T-helper 22 cell (primary cell): Measurements from ENCODE around the gene ING1.
"Not testable (repeated sequence)": the region's sequence is repeated elsewhere in the genome, so short reads cannot be mapped to it uniquely, and the experiment has no call there.

Experiments
- DNase-seq: peaks from one replicate; pipeline ENCODE4 v3.0.0-alpha.2; 2020; ENCODE audit warnings: low read depth

Gene ING1, protein sequence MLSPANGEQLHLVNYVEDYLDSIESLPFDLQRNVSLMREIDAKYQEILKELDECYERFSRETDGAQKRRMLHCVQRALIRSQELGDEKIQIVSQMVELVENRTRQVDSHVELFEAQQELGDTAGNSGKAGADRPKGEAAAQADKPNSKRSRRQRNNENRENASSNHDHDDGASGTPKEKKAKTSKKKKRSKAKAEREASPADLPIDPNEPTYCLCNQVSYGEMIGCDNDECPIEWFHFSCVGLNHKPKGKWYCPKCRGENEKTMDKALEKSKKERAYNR

DNA sequence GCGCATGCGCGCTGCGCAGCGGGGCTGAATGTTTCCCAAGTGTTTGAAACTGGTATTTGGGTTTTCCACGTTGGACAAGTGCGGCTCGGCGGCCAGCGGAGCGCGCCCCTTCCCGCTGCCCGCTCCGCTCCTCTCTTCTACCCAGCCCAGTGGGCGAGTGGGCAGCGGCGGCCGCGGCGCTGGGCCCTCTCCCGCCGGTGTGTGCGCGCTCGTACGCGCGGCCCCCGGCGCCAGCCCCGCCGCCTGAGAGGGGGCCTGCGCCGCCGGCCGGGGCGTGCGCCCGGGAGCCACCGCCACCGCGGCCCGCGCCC, at the start of gene ING1:
ING1 (plus strand) TSS at position 59 of the 311 bp plus-strand sequence. CDS start 450 bp downstream, outside the sequence.
- no peak for DNase-seq

DNA sequence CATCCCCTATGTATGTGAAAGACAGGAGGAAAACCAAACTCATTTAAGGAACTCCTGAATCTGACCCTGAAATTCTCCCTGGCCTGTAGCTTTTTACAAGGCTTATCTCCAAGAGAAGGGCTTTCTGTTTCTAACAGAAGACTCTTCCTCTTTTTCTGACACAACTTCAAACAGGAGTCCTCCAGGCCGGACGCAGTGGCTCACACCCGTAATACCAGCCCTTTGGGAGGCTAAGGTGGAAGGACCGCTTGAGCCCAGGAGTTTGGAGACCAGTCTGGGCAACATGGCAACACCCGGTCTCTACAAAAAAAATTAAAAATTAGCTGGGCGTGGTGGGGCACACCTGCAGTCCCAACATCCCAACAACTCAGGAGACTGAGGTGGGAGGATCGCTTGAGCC, 49.5 kb upstream of the ING1 start:
- DNase-seq = no peak

DNA sequence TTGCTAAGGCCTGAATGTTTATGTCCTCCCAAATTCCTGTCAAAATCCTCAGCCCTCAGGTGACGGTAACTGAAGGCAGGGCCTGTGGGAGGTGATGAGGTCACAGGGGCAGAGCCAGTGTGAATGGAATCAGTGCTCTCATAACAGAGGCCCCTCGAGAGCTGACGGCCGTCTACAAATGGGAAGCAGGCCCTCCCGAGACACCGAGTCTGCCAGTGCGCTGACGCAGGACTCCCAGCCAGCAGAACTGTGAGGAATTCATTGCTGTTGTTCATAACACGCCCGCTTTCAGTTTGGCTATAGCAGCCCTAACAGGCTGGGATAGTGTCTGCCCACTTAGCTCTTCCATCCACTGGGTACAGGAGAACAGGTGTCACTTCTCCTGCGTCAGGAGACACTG, 48.8 kb upstream of the ING1 start:
- no peak for DNase-seq

DNA sequence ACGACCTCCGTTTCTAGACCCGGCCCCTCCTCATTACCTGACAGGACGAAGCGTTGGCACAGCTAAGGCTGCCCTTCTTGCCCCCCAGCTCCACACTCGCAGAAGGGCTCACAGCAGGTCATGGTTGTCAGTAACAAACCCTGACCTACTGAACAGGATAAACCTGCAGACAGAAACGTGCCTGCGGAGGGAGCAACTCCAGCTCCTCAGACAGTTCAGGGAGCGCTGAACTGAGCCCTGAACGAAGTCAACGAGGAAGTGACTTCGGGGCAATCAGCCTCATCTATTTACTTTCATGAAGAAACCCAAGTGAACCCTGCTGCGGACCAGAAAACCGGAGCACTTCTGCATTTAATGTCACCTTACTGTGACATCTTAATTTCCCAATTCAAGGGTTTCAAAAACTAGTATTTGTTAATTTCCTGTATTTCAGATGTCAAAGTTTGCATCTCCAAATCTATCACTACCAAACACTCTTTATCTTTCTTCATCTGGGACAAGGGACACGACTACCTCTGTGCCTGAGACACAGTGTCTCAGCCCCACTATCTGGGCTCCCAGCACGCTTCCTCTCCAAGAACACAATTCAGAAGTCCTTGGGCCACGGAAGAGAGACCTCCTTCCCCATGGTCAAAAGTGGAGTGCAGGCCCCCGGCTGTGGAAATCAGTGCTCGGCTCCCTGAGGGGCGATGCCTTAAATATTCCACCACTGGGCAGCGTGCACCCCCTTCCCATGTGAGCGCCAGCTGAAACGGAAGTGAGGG, 47.8 kb upstream of the ING1 start:
- no peak for DNase-seq

DNA sequence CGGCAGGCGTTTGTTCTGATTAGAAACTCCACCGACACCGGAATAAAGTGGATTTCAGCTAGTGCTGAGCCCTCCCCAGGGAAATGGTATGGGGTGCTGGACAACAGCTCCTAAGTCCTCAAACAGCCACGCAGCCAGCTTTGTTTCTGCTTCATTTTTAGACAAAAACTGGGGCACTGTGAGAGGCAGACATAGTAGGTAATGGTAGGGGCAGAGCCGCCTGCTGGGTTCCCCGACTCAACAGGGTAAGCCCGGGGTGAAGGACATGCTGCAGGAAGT, 47.3 kb upstream of the ING1 start:
- DNase-seq = no peak

DNA sequence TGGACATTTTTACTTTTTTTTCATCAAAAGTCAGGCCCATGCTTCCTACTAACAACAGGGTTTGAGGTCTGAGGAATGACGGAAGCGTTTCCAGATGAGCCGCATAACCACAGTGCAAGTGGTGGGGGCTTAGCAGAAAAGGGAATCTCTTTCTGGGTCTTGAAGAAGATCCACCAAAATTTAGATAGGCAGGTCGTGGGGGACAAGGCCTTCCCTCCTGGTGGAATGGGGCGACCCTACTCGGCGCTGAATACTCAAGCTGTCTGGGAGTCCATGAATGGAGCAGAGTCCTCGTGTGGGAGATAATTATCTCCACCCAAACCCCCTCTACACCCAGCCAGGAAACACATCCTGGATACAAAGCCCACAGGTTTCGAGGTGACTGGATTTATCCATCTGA, 44.5 kb upstream of the ING1 start:
- DNase-seq = no peak

DNA sequence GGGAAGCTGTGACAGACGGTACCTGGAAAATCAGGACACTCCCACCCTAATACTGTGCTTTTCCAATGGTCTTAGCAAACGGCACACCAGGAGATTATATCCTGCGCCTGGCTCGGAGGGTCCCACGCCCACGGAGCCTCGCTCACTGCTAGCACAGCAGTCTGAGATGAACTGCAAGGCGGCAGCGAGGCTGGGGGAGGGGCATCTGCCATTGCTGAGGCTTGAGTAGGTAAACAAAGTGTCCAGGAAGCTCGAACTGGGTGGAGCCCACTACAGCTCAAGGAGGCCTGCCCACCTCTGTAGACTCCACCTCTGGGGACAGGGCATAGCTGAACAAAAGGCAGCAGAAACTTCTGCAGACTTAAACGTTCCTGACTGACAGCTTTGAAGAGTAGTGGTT, 43.7 kb upstream of the ING1 start:
- DNase-seq = not testable (repeated sequence)

DNA sequence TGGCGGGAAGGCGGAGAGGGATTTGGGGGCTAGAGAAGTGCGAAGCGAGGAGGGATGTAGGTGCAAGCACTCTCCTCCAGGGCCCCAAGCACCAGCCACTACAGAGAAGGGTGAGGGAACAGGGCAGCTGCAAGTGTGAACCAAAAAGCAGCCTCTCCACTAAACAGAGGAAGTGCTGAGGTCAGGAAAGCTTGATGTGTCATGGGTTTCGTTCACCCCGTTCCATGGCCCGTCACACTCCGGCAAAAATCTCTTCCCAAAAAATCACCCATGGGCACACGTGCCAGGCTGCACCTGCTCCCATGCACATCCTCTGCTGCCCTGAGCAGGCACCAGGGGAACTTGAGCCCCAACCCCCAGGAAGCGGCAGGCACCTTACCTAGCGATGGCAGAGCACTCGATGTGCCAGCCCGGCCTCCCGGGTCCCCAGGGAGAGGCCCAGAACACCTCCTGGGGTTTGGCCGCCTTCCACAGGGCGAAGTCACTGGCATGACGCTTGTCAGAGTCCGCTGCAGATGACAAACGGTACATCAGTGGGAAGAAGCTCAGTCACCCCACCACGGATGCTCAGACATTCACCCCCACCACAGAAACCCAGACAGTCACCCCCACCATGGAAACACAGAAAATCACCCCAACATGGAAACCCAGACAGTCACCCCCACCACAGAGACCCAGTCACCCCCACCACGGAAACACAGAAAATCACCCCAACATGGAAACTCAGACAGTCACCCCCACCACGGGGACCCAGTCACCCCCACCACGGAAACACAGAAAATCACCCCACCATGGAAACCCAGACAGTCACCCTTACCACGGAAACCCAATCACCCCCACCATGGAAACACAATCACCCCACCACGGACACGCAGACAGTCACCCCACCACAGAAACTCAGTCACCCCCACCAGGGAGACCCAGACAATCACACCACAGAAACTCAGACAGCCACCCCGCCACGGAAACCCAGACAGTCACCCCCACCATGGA, 36.6 kb upstream of the ING1 start:
- no peak for DNase-seq

DNA sequence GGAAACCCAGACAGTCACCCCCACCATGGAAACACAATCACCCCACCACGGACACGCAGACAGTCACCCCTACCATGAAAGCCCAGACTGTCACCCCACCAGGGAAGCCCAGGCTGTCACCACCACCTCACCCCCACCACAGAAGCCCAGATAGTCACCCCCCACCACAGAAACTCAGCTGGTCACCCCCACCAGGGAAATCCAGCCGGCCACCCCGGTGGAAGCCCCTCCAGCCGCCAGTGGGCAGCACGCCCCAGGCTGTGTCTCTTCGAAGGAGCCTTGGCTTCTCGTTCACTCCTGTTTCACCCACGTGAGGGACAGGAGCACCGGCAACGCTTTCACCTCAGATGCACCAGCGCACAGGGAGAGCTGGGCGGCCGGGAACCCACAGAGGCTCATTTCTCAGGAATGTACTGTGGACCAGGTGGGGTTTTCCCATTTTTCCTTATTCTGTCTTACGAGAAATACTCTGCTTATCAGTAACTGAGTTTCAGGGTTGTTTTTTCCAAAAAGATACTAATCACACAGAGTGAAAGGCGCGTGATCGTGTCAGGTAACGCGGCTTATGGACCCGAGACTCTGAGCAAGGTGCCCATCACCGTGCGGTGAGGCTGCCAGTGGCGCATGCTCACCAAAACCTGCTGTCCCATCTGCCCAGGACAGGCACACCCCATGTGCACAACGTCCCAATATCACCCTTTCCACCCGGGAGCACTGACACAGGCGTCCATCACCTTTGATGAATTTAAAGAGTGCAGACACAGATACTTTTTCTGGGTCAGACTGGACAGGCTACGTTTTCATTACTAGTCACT, 35.6 kb upstream of the ING1 start:
- DNase-seq = no peak

DNA sequence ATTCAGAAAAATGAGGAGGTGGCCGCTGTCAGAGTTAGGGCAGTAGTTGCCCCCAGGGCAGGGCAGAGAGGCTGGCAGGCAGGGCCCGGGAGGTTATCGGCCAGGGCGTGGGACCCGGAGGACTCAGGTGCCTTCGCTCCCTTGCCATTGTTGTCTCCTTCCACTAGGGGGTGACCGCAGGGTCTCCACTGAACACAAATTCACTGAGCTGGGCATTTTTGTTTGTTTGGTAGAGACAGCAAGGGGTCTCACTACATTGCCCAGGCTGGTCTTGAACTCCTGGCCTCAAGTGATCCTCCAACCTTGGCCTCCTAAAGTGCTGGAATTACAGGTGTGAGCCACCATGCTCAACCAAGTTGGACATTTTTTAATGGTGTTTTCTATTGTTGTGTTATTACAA, 32.6 kb upstream of the ING1 start:
- no peak for DNase-seq

DNA sequence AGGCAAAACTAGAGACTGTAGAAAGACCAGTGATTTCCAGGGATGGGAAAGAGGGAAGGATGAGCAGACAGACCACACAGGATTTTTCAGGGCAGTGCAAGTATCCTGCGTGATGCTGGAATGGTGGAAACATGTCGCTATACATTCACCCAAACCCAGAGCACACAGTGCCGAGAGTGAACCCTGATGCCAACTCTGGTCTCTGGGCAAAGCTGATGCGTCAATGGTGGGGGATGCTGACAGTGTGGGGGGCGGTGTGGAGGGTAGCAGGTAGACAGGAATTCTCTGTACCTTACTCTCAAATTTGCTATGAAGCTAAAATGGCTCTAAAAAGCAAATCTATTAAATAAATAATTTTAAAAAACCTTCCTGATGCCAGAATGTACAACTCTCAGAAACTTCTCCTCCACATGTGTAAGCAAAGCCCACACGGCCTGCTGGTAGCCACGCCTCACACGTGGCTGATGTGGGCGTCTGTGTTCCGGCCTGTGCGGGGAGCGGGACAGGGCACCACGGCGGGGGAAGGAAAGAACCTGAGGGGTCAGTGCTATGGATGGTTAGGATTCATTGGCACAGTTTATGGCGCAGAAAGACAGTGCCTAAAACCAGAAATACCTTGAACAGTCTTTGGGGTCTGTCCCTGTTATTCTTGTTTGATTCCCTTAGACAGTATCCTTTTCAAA, 31.5 kb upstream of the ING1 start:
- DNase-seq = no peak

DNA sequence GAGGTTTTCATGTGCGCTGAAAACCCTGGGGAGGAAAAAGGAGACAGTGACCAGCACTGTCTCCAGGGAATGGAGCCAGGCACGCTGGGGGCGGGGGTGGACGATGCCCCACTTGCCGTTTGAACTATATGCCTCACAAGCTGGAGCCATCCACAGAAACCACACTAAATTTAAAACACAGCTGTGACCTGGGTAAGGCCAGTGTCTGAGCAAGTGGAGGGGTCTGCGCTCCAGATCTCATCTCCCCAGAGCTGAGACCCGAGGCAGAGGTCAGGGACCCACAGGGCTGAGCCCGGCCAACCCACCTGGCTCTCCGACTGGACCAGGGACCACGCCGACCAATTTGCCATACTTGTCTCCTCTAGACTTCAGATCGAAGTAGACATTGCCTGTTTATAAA, 30.8 kb upstream of the ING1 start:
- no peak for DNase-seq

DNA sequence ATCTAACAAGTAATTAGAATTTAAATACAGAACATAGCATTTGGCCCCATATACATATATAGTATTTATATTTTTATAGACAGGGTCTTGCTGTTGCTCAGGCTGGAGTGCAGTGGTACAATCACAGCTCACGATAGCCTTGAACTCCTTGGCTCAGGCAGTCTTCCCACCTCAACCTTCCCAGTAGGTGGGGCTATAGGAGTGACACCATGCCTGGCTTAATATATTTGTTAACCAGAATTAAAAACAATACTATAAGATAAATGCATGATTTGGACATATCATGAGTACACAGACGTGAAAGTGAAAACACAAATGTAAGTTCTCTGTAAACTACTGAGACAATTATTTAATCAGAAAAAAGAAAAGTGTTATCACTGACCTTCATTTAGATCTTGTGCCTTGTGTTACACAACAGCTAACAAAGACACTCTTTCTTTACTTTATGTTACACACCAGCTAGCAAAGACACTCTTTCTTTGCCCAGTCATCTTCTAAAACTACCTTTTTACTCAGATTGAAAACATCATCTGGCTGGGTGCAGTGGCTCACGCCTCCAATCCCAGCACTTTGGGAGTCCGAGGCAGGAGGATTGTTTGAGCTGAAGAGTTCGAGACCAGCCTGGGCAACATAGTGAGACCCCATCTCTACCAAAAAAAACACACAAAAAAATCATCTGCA, 30.2 kb upstream of the ING1 start:
- no peak for DNase-seq

DNA sequence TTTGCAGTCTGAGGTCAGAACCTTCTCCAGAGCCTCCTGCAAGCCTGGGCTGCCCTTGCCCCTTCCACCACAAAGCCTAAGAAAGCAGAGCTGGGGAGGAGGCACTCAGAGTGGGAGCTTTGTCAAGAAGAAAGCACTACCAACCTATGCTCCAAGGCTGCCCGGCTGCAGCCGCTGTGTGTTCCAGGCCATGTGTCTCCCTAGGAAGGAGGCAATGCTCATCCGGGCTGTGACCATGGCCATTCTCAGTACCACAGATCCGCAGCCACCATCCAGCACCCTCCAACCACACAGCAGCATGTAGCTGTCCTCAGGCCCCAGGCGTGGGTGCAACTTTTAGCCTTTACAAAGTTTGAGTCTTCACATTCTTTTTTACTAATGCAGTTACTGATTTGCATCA, 29.6 kb upstream of the ING1 start:
- DNase-seq = no peak

DNA sequence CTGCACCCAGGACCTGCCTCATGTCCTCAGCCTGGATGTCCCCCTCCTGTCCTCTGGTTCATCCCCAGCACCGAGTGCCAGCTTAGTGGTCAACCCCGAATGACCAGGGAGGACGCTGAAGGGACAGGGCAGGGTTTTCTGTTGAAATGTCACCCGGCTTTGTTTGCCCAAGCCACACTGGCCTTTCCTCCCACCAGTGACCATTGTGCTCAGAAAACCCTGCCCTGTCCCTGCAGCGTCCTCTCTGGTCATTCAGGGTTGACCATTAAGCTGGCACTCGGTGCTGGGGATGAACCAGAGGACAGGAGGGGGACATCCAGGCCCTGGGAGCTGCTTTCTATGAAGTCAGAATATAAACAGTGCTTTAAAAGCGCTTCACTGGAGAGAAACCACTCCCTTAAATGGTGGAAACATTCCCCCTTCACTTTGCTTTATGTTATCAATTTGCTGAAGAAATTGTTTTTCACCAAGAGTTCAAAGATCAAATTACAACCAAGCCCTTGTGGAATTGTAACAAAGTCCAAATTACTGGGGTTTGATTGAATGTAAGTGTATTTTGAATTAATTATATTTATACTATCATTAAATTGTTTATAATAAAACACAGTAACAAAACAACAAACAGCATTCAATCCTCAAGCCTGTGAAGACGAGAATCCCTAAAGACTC, 29.0 kb upstream of the ING1 start:
- no peak for DNase-seq

DNA sequence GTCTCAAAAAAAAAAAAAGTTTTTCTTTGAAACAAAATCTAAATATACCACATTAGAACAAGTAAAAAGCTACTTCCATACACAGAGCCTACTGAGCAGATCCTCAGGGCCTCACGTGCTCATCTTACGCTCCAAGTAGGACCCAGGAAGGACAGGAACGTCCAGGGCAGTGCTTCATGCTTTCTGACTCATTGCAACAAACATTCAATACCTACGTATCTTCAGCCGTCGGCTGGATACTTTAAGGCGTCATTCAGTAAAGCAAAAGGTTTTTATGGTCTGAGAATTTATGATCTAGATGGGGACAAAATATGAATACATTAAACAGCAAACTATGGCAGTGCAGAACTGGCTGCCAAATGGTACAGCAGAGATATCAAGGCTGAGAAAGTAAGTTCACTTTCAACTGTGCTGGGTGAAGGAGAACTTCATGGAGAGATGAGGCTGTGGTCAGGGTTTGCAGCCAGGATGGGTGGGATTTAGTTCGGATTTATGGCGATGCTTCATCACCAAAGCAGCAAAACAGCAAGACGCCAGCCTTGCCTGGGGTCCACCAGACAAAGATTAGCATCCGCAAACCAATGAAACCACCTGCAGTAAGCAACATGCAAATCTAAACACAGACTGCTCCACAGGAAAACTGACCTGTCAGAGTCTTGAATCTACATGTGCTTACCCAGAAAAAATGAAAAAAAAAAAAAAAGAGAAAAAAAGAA, 28.0 kb upstream of the ING1 start:
- DNase-seq = no peak

DNA sequence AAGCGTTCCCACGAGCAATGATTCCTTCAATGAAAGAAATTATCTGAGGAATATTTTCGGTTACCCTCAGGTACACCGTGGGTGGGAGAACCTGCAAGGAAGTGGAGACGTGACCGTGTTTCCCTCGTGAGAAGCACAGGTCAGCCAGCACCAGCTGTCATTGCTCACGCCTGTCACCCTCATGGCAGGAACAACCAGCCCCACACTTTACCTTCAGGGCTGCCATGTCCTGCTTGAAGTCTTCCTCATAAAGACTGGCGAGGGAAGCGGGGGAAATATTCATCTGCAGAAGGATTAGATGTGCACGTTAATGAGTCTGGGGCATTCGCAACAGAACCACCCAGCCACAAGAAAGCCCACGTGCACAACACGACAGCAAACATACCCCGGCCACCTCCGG, 25.8 kb upstream of the ING1 start:
- DNase-seq = no peak

DNA sequence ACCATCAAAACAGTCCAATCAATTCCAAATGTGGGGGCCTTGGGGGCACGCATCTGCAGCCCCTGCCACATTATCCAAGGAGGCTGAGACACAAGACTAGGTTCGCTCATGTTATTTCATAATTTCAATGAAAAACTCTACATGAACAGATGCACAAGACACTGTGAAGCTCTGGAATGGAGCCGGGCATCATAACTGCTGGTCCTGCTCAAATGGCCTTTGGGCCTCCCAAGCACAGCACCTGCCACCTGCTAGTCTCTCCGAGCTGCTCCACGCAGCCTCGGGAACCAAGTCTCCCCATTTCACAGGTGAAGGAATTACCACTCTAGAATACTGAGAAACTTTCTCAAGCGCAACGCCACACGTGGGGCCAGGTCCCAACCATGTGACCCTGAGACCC, 24.5 kb upstream of the ING1 start:
- DNase-seq = no peak

DNA sequence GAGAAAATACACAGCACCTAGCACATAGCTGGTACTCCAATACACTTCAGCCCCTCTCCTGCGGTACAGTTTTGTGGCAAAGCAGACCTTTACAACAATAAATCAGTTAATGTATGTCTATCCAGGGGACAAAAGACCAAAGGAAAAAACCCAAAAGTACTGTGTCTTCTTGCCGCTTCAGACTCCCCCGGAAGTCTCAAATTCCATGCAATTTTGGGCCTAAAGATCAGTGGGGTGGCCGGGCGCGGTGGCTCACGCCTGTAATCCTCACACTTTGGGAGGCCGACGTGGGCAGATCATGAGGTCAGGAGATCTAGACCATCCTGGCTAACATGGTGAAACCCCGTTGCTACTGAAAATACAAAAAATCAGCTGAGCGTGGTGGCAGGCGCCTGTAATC, 23.8 kb upstream of the ING1 start:
- no peak for DNase-seq

DNA sequence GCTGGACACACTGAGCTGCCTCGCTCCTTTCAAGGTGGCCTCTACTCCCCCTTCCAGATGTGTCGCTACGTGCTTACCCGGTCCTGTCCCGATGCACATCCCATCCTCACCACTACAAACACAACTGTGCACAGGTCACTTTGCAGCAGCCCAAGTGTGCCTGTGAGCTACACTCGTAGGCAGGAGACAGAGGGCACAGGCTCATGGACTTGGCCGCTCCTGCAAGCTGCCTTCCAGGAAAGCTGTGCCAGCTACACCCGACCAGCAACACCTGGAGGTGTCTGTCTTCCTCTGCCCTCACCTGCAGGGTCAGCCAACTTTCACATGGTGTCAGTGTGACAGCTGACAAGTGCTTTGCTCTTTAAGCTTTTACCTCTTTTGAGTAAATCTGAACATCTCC, 23.0 kb upstream of the ING1 start:
- no peak for DNase-seq
